HG03066 (cell line): ENCODE data around the gene SMOC1.

Source experiments
- ATAC-seq: cut with Tn5 transposase; IDR thresholded peaks from one replicate; pipeline ENCODE4 v1.9.1; 2021; ENCODE audit warnings: low read depth; ENCODE audit not compliant: unreplicated experiment

The SMOC1 gene

GRCh38 chr14:70004791-70005190 is 125.6 kb downstream of the SMOC1 start:
- no peak for ATAC-seq

GRCh38 chr14:70005281-70005805 is 126.1 kb downstream of the SMOC1 start:
- ATAC-seq, result no peak

- ATAC-seq, result no peak
Observed at GRCh38 chr14:70006699-70007098, 127.5 kb downstream of the SMOC1 start.

DNA sequence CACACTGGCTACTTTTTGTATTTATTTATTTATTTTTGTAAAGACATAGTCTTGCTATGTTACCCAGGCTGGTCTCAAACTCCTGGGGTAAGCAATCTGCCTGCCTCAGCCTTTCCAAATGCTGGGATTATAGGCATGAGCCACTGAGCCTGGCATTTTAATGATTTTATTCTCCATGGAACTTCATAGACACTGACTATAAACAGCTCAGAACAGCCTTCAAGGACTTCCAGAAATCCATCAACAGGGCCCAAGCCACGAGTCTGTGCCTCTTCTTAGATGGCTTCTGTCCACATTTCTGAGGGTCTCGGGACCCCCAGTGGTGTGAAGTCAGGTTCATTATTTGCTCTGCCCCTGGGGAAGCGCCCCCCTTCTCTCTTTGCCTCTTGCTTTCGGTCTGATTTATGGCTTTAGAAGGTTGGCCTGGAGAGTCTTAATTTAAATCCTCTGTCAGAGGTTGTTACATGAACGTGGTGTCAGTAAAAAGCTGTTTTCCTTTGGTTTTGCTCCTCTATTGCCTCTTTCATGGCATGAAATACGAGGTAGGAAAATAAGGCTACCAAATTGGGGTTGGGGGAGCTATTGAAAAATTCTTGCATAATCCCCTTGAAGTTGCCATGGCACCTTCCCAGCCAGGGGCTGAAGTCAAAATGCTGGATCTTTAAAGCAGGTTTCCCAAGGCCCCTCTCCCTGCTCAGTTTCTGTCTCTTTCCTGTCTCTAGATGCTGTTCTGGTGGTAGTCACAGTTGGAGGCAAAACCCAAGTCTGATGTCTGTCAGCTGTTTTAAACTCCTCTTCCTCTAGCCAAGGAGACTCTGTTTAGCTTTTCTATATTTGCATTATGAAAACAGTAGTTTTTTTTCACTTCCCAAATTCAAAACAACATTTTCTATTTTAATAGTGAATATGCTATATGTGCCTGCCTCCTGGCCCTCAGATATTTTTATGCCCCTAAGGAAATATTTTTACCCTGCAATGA is 129.4 kb downstream of the SMOC1 start:
- ATAC-seq, result no peak

DNA sequence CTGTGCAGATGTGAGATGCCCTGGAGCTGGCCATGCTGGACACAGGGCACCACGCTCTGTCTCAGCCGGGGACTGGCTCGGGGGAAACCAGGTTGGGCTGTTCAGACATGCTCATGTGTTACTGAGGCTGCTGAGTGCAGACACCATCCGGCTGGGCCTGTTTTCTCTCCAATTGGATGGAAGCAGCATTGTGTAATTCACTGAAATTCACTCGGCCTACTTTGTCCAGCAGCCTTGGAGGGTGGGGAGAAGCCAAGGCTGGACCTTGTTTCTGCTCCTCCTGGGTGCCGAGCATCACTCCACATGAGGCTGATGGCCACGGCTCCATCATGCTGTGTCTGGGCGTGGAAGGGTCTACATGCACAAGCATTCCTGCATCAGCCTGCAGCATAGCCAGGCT is 130.7 kb downstream of the SMOC1 start:
- no peak for ATAC-seq

- no peak for ATAC-seq
Observed at GRCh38 chr14:70011098-70011497, 131.9 kb downstream of the SMOC1 start.

DNA sequence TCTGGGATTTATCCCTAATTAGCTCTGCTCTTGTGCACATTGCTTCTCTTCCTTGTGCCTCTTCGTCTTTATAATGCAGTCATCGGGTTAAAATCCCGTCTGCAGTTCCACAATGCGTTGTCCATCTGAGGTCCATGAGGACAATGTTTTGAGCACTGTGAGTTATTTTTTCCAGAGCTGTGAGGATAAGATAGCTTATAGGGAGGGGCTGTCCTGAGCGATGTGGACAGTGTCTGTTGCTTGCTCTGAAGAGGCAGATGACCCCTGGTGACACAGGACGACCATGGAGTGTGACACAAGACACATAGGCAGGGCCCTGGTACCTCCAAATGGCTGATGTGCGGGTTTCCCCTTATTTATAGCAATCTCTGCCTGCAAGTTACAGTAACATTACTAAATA is 132.5 kb downstream of the SMOC1 start:
- no peak for ATAC-seq

- ATAC-seq, result no peak
Observed at GRCh38 chr14:70013271-70013873, 134.2 kb downstream of the SMOC1 start.

DNA sequence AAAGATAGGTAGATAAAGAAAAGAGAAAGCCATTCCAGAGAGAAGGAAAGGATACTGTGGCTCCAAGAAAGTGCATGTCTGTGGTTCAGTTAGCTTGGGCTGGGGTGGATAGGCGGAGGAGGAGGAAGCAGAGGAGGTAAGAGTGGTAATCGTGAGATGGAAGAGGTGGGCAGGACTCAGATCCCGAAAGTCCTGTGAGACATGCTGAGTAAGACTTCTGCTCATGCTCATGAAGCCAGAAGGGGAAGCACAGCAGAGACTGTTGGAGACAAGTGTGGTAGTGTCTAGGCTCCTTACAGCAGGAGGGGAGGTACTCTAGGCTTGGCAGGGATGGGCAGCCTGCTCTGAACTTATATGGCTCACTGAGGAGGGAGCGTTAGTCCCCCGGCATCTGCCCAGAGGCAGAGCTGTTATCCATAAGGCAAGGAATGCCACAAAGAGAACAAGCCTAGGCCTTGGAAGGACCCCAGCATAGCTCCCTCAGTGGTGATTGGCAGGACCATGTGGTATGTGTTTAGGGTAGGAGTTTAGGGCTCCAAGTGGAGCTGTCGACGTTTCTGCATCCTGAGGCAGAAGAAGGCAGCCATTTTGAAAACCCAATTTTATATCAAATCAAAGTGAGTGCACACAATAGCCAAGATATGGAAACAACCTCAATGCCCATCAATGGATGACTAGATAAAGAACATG is 135.3 kb downstream of the SMOC1 start:
- no peak for ATAC-seq

DNA sequence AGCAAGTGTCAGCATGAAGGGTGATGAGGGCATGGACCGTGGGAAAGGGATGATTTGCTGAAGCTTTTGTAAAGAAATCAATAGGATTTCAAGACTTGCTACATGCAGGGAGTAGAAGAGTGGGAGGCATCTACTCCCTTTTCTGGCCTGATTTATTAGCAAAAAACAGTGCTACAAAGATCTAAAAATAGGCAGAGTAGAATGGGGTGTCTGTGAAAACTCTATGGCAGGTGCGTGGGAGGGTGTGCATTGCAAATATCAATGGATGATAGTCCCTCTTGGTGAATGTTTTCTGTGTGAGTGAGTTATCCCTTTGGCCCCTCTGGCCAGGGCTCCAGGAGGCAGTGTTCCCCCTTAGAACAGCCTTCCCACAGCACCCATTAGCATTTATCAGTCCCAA is 139.0 kb downstream of the SMOC1 start:
- no peak for ATAC-seq

DNA sequence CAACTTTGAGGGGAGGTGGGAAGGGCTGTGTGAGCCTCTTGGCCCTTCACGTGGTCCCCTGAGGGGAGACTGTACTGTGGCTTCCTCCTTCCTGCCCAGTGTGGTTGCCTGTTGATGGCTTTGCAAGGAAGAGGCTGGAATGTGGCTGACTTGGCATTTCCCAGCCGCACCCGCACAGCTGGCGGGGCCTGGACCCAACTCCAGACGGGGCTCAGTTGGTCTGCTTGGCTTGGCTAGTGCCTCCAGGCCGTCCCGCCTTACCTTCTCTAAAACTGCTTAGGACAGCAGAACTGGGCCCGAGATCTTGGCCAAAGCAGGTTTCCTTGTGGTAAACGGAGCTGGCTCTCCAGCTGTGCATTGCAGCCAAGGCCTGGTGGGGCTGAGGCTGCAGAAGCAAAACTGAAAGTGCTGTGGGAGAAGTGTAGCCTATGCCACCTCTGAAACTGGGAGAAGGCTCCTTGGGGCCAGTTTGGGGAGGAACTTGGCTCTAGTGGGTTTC is 139.5 kb downstream of the SMOC1 start:
- ATAC-seq, result peak; percentile 76

- no peak for ATAC-seq
Observed at GRCh38 chr14:70019695-70020094, 140.5 kb downstream of the SMOC1 start.

GRCh38 chr14:70020352-70021170 is 141.3 kb downstream of the SMOC1 start:
- ATAC-seq, result no peak

GRCh38 chr14:70021548-70022220 is 142.5 kb downstream of the SMOC1 start:
- ATAC-seq, result no peak

DNA sequence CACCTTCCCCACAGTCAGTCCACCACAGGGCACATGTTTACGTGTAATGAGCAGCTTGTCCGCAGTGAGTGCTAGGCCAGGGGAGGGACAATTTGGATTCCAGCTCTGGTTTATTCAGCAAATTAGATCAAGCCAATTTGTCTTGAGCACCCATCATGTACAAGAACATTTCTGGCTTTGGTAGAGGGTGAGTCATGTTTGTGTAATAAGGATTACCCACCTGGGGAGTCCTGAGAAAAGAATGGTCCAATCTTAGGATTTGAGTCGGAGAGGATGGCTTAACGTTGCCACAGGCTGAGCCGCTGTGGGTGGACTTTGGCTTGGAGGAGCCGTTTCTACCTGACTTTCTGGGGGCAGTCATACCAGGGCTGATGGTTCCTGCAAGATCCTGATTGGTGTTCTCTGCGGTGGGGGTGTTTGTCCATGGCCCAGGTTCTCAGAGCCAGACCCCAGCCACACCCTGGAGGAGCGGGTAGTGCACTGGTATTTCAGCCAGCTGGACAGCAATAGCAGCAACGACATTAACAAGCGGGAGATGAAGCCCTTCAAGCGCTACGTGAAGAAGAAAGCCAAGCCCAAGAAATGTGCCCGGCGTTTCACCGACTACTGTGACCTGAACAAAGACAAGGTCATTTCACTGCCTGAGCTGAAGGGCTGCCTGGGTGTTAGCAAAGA is 143.7 kb downstream of the SMOC1 start:
- no peak for ATAC-seq

DNA sequence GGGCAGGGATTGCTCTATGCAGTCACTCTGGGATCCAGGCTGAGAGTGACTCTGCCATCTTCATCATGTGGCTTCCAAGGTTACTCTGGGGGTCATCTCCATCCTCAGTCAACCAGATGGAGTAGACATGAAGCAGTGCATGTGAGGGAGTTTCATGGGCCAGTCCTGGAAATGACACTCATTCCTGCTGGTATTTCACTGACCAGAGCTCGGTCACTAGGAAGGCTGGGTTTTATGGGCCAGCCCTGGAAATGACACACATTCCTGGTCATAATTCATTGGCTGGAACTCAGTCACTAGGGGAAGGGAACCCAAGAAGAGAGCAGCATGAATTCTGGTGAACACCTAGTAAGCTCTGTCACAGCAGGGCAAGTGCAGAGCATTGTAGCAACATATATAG is 144.7 kb downstream of the SMOC1 start:
- no peak for ATAC-seq

GRCh38 chr14:70027785-70028428 is 148.7 kb downstream of the SMOC1 start:
- ATAC-seq, result no peak

GRCh38 chr14:70029296-70030132 is 150.3 kb downstream of the SMOC1 start:
- ATAC-seq, result no peak
